Measurements from ENCODE around the gene PRKN.

The PRKN gene

DNA sequence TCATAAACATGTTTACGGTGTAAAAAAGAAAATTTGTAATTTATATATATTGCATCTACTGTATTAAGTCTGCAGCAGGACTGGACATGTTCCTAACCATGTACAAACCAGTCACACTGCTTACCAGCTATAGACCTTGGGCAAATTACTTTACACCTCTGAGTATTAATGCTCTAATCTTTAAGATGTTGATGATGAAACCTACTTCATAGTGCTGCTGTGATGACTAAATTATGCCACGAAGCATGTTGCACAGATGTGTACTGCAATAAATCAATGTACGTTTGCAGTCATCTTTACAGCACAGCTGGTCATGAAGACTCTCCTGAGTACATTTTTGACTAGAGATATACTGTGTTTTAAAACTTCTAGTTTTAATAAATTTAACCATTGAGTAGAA lies 42.6 kb downstream of the PRKN start:
- Histone ChIP-seq H3K9me3 (ENCODE audit: low read length) (no peaks in the 10 kb centered on the region), H3K9ac (ENCODE audit: low read length) (no peak overlapping the region), H3K36me3 (ENCODE audit: insufficient read depth, low read length) (no peaks in the 10 kb centered on the region), H3K27me3 (ENCODE audit: insufficient read depth, low read length) (no peaks in the 10 kb centered on the region), H3K79me2 (ENCODE audit: insufficient read depth, low read length) (no peaks in the 10 kb centered on the region), H3K4me1 (ENCODE audit: insufficient read depth, low read length, severe bottlenecking) (no peaks in the 10 kb centered on the region), H2AFZ (ENCODE audit: low read length) (no peak overlapping the region), H4K20me1 (ENCODE audit: insufficient read depth, low read length) (no peaks in the 10 kb centered on the region), H3F3A (ENCODE audit: insufficient read depth, low read length) (no peaks in the 10 kb centered on the region), H3K4me3 (ENCODE audit: low read depth, low read length, poor library complexity, severe bottlenecking) (no peak overlapping the region), H3K27ac (ENCODE audit: low read depth, low read length, poor library complexity, severe bottlenecking) (no peak overlapping the region), H3K4me2 (ENCODE audit: low read length) (no peak overlapping the region), H3K9me2 (ENCODE audit: low read depth, low read length) (no peaks in the 10 kb centered on the region)
- no peak for TF ChIP-seq EZH2 (IDR thresholded peaks at IDR 0.05; ENCODE audit: borderline replicate concordance, low read length)
- TF ChIP-seq, protein P1, sequence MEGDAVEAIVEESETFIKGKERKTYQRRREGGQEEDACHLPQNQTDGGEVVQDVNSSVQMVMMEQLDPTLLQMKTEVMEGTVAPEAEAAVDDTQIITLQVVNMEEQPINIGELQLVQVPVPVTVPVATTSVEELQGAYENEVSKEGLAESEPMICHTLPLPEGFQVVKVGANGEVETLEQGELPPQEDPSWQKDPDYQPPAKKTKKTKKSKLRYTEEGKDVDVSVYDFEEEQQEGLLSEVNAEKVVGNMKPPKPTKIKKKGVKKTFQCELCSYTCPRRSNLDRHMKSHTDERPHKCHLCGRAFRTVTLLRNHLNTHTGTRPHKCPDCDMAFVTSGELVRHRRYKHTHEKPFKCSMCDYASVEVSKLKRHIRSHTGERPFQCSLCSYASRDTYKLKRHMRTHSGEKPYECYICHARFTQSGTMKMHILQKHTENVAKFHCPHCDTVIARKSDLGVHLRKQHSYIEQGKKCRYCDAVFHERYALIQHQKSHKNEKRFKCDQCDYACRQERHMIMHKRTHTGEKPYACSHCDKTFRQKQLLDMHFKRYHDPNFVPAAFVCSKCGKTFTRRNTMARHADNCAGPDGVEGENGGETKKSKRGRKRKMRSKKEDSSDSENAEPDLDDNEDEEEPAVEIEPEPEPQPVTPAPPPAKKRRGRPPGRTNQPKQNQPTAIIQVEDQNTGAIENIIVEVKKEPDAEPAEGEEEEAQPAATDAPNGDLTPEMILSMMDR (IDR thresholded peaks at IDR 0.05; ENCODE audit: low read length) = no peak

DNA sequence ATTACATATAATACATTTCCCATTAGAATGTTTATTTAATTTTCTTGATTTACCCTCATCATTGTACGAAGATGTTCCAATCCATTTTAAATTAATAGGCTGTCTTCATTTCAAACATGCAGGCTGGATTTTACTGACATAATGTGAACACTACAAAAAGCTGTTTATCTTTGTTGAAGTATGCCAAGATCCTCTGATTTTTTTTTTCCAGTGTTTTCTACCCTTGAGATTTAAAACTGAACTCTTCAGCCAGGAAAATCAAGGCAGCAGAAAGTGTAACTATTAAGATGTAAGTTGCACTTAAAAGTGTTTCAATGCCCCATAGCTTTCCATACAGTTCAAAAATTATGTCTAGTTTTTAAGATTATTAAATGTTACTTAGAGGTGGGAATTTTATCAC lies 43.5 kb downstream of the PRKN start:
- no peaks in the 10 kb centered on the region for H3K9me2 ChIP-seq (ENCODE audit: low read depth, low read length)
- TF ChIP-seq, protein P1 (IDR thresholded peaks at IDR 0.05; ENCODE audit: low read length) = no peak
- no peak for TF ChIP-seq EZH2 (IDR thresholded peaks at IDR 0.05; ENCODE audit: borderline replicate concordance, low read length)
- H2AFZ ChIP-seq (ENCODE audit: low read length) = no peak overlapping the region
- no peaks in the 10 kb centered on the region for H3K4me1 ChIP-seq (ENCODE audit: insufficient read depth, low read length, severe bottlenecking)
- no peaks in the 10 kb centered on the region for H3K9me3 ChIP-seq (ENCODE audit: low read length)
- H3K36me3 ChIP-seq (ENCODE audit: insufficient read depth, low read length) = no peaks in the 10 kb centered on the region
- no peaks in the 10 kb centered on the region for H3K27me3 ChIP-seq (ENCODE audit: insufficient read depth, low read length)
- H4K20me1 ChIP-seq (ENCODE audit: insufficient read depth, low read length) = no peaks in the 10 kb centered on the region
- no peak overlapping the region for H3K27ac ChIP-seq (ENCODE audit: low read depth, low read length, poor library complexity, severe bottlenecking)
- no peak overlapping the region for H3K4me3 ChIP-seq (ENCODE audit: low read depth, low read length, poor library complexity, severe bottlenecking)
- H3K79me2 ChIP-seq (ENCODE audit: insufficient read depth, low read length) = no peaks in the 10 kb centered on the region
- H3K4me2 ChIP-seq (ENCODE audit: low read length) = no peak overlapping the region
- H3F3A ChIP-seq (ENCODE audit: insufficient read depth, low read length) = no peaks in the 10 kb centered on the region
- no peak overlapping the region for H3K9ac ChIP-seq (ENCODE audit: low read length)

DNA sequence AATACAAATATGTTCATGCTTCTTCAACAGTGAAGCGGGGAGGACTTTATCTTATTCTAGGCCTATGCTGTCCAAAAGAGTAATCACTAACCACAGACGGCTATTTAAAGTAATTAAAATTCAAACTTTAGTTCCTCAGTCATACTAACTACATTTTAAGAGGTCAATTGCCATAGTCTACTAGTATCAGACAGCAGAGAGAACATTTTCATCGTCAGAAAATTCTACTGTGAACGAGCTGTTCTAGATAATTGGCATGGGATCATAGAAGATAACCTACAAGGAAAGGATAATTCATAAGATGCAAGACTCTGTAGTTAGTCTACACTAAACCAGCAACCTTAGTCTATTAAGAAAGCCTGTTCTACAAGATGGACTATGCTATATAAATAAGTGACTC lies 44.4 kb downstream of the PRKN start:
- no peaks in the 10 kb centered on the region for H3K4me1 ChIP-seq (ENCODE audit: insufficient read depth, low read length, severe bottlenecking)
- H3K9ac ChIP-seq (ENCODE audit: low read length) = no peak overlapping the region
- H3K9me2 ChIP-seq (ENCODE audit: low read depth, low read length) = no peaks in the 10 kb centered on the region
- no peaks in the 10 kb centered on the region for H3K79me2 ChIP-seq (ENCODE audit: insufficient read depth, low read length)
- H3K9me3 ChIP-seq (ENCODE audit: low read length) = no peaks in the 10 kb centered on the region
- TF ChIP-seq, protein P1 (IDR thresholded peaks at IDR 0.05; ENCODE audit: low read length) = no peak
- no peak for TF ChIP-seq EZH2 (IDR thresholded peaks at IDR 0.05; ENCODE audit: borderline replicate concordance, low read length)
- H3K4me3 ChIP-seq (ENCODE audit: low read depth, low read length, poor library complexity, severe bottlenecking) = no peak overlapping the region
- H3K4me2 ChIP-seq (ENCODE audit: low read length) = no peak overlapping the region
- H3K27me3 ChIP-seq (ENCODE audit: insufficient read depth, low read length) = no peaks in the 10 kb centered on the region
- no peaks in the 10 kb centered on the region for H3F3A ChIP-seq (ENCODE audit: insufficient read depth, low read length)
- no peak overlapping the region for H2AFZ ChIP-seq (ENCODE audit: low read length)
- H3K36me3 ChIP-seq (ENCODE audit: insufficient read depth, low read length) = no peaks in the 10 kb centered on the region
- no peaks in the 10 kb centered on the region for H4K20me1 ChIP-seq (ENCODE audit: insufficient read depth, low read length)
- H3K27ac ChIP-seq (ENCODE audit: low read depth, low read length, poor library complexity, severe bottlenecking) = no peak overlapping the region

Data from OCI-LY1 (cell line).